Ascending aorta (tissue), 2 donors: Measurements from ENCODE around the gene ASH1L. TPM values are rescaled to one million over a fixed set of nuclear protein-coding genes. Genes with fewer than 3 reads are reported as not detected.

Source experiments
- DNase-seq, 2 donors: peaks; one replicate each; pipeline ENCODE4 v3.0.0-alpha.2; 2019; ENCODE audit warnings: low spot score in 2 of 2
- H3K27ac ChIP-seq, 2 donors: fragments of 200-600 bp; sonication (generic); one replicate each; pipeline ENCODE4 v1.5.1; 2016 to 2017; ENCODE audit warnings: mild to moderate bottlenecking in 1 of 2
- H3K27me3 ChIP-seq: fragments of 200-600 bp; sonication (generic); one replicate; pipeline ENCODE4 v1.5.1; 2017
- H3K36me3 ChIP-seq, 2 donors: fragments of 200-600 bp; sonication (generic); one replicate each; pipeline ENCODE4 v1.5.1; 2016
- H3K4me1 ChIP-seq, 2 donors: fragments of 200-600 bp; sonication (generic); one replicate each; pipeline ENCODE4 v1.5.1; 2016 to 2017; ENCODE audit warnings: mild to moderate bottlenecking in 1 of 2
- H3K4me3 ChIP-seq, 2 donors: fragments of 200-600 bp; sonication (generic); one replicate each; pipeline ENCODE4 v1.5.1; 2016 to 2017; ENCODE audit warnings: mild to moderate bottlenecking in 1 of 2
- H3K9me3 ChIP-seq, 2 donors: fragments of 200-600 bp; sonication (generic); one replicate each; pipeline ENCODE4 v1.5.1; 2016
- CTCF ChIP-seq, 3 experiments: fragments of 200-600 bp in 2 of 3; fragments of 450-650 bp in 1 of 3; sonication (generic) in 2 of 3; IDR thresholded peaks; one replicate each; pipeline ENCODE4 v1.5.1; 2016 to 2019; ENCODE audit warnings: antibody characterized with exemption in 3 of 3, mild to moderate bottlenecking in 1 of 3, moderate library complexity in 1 of 3
- intact Hi-C: fragments of 100-400 bp; cut with DNase I; formaldehyde crosslinking; loops from one replicate; pipeline ENCODE4 v1.15.1; 2023
- total RNA-seq: library from RNA; depleted of rRNA; stranded (reverse); fragments of >200 nt; gene quantifications from one replicate; pipeline ENCODE4 v1.1.0, GENCODE V29; 2016

The ASH1L gene
- total RNA-seq, 1 donor from 2014 or later = 16.2 TPM

GRCh38 chr1:155287987-155288543, 274.5 kb downstream of the ASH1L start:
- DNase-seq = no peak
- no peak for TF ChIP-seq CTCF (IDR thresholded peaks at IDR 0.05)
- Histone ChIP-seq H3K27ac (no peak overlapping the region), H3K36me3 (no peaks in the 10 kb centered on the region), H3K27me3 (no peaks in the 10 kb centered on the region), H3K9me3 (no peaks in the 10 kb centered on the region), H3K4me1 (no peaks in the 10 kb centered on the region), H3K4me3 (no peak overlapping the region)
- intact Hi-C loops = no loop called here

GRCh38 chr1:155286544-155286943, 276.1 kb downstream of the ASH1L start:
- no peak for TF ChIP-seq CTCF (IDR thresholded peaks at IDR 0.05)
- Histone ChIP-seq H3K4me1 (no peaks in the 10 kb centered on the region), H3K36me3 (no peaks in the 10 kb centered on the region), H3K27me3 (no peaks in the 10 kb centered on the region), H3K27ac (no peak overlapping the region), H3K9me3 (no peaks in the 10 kb centered on the region), H3K4me3 (no peak overlapping the region)
- no peak for DNase-seq
- intact Hi-C loops = no loop called here

- H3K27me3 ChIP-seq = no peaks in the 10 kb centered on the region
- intact Hi-C loops = no loop called here
- no peak overlapping the region for H3K27ac ChIP-seq
- H3K9me3 ChIP-seq = no peaks in the 10 kb centered on the region
- TF ChIP-seq CTCF (IDR thresholded peaks at IDR 0.05) = no peak
- H3K36me3 ChIP-seq = no peaks in the 10 kb centered on the region
- H3K4me1 ChIP-seq = no peaks in the 10 kb centered on the region
- no peak for DNase-seq
- no peak overlapping the region for H3K4me3 ChIP-seq
These were observed 277.0 kb downstream of the ASH1L start for GRCh38 chr1:155285631-155286044.

Other genes with a start within 250 kb of the ASH1L start
- 18.4 TPM for gene RUSC1, start 241.9 kb downstream of the ASH1L start, total RNA-seq
- 8.6 TPM for gene MSTO1, start 47.4 kb upstream of the ASH1L start, total RNA-seq
- 24.2 TPM for gene YY1AP1, start 126.0 kb upstream of the ASH1L start, total RNA-seq
- 47.4 TPM for gene DAP3, start 126.3 kb upstream of the ASH1L start, total RNA-seq